A549 treated with CORT108297 at 1 μM for 4 hours (cell line): ENCODE measurements around the gene SPAG16. TPM values are rescaled to one million over a fixed set of nuclear protein-coding genes. Genes with fewer than 3 reads are reported as not detected.

ENCODE experiments used
- total RNA-seq: library from RNA; stranded (reverse); fragments of 200-300 nt; extraction: Qiagen RNA extraction; gene quantifications from 5 replicates; pipeline ENCODE4 v1.2.3, GENCODE V29; 2022

The SPAG16 gene
- total RNA-seq, result 10.1 to 12.5 TPM (median 11.8 TPM) in 5 replicates

DNA sequence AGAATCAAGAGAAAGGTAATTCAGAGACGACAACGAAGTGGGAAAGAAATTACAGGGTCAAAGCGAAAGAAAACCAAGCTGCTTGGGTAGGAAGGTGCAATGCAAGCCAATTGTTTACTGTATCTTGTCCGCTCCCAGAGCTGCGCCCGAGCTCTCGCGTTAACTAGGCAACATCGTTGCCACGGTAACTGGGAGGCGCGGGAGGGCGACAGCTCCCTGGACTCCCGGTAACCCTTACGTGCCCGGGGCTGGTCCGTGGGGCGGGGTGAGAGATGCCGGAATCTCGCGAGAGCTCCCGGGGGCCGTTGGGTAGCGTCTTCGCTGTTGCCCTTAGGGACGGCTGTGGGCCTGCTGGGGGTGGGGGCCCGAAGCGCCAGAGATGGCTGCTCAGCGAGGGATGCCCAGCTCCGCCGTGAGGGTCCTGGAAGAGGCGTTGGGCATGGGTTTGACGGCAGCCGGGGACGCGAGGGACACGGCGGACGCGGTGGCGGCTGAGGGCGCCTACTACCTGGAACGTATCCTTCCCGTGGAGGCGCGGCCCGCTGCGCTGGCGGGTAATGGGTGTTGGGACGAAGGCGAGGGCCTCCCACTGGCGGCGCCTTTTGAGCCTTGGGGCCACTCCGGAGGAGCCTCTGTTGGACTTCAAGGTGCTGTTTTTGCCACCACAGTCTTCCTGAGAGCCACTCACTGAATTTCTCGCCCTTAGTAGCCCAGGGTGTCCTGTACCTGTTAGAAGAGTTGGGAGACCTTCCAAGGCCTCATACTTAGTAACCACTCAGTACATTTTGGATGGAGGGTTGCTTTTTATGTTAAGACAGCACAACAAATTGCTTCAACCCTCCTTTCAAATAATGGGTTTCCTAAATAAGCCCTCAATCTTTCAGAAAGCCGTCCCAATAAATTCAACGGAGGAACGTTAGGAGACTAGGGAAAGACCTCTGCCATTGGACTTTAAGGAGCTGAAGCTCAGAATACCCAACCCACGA lies at the start of gene SPAG16:
Gene SPAG16, plus strand, starts transcription at position 360 of the 986 bp plus-strand sequence.

DNA sequence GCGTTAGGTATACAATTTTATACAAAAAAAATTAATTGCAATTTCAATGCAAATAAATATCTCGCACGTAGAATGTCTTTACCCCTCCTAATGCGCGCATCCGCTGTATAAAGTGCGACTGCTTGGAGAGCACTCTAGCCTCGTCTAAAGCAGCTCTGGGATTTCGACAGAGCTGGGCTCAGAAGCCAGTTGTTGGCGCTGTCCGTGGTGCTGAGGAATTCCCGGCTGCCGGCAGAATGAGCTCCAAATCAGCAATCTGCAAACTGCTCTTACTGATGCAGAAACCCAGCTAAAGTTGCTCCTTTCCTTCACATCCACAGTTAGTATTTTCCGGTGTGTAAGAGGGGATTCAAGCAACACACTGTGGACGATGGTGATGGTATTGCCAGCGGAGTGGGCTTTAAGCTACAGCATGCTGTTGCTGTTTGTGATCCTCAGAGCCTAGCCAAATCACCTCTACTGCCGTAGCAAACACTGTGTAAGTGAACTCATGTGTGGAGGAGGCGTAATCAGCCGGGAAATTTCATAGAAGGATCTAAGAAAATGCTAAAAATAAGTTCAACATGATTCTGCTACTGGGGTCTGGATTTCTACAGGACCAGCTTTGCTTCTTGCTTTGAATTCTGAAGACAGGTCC lies 1126.8 kb downstream of the SPAG16 start, which contains the start of gene VWC2L:
Gene VWC2L, plus strand, starts transcription at position 137 of the 637 bp plus-strand sequence. CDS start 3,140 bp downstream, outside the sequence.

Other genes with a start within 250 kb of the SPAG16 start
- gene IKZF2, start 132.9 kb upstream of the SPAG16 start, total RNA-seq, result 0.05 to 0.29 TPM (median 0.16 TPM) in 5 replicates